NCI-H446 treated with DMSO at 0.1 percent for 48 hours (cell line): ENCODE measurements around the gene ATXN7.
A peak's percentile ranks its signal among the peaks of the same experiment; 100 is the strongest.

Experiments
- DNase-seq: peaks from one replicate; lab custom pipeline; 2025; lab: John Stamatoyannopoulos, UW

ATXN7 gene

GRCh38 chr3:63966007-63966406 is 102.3 kb downstream of the ATXN7 start:
- no peak for DNase-seq

- DNase-seq: no peak
Measured at GRCh38 chr3:63966871-63967270, 103.2 kb downstream of the ATXN7 start.

- peak; percentile 76 for DNase-seq
Measured at GRCh38 chr3:63967675-63968611, 104.3 kb downstream of the ATXN7 start.

- DNase-seq: no peak
Measured at GRCh38 chr3:63968612-63969350, 105.1 kb downstream of the ATXN7 start.

GRCh38 chr3:63969876-63970275 is 106.2 kb downstream of the ATXN7 start:
- DNase-seq: no peak

GRCh38 chr3:63970631-63971475 is 107.2 kb downstream of the ATXN7 start:
- DNase-seq: peak; percentile 21

GRCh38 chr3:63972196-63972595 is 108.5 kb downstream of the ATXN7 start:
- DNase-seq: no peak

GRCh38 chr3:63972987-63973386 is 109.3 kb downstream of the ATXN7 start:
- DNase-seq: no peak

GRCh38 chr3:63973406-63973805 is 109.7 kb downstream of the ATXN7 start:
- DNase-seq: no peak

- no peak for DNase-seq
Measured at GRCh38 chr3:63974451-63974850, 110.8 kb downstream of the ATXN7 start.

GRCh38 chr3:63975723-63976122 is 112.1 kb downstream of the ATXN7 start:
- DNase-seq: no peak

GRCh38 chr3:63976161-63976871 is 112.6 kb downstream of the ATXN7 start:
- no peak for DNase-seq

- no peak for DNase-seq
Measured at GRCh38 chr3:63976872-63977200, 113.2 kb downstream of the ATXN7 start.

- no peak for DNase-seq
Measured at GRCh38 chr3:63977893-63978292, 114.2 kb downstream of the ATXN7 start.

GRCh38 chr3:63979093-63979885 is 115.6 kb downstream of the ATXN7 start:
- no peak for DNase-seq

- DNase-seq: no peak
Measured at GRCh38 chr3:63980019-63980418, 116.4 kb downstream of the ATXN7 start.

GRCh38 chr3:63980830-63981498 is 117.3 kb downstream of the ATXN7 start:
- no peak for DNase-seq

GRCh38 chr3:63981980-63982379 is 118.3 kb downstream of the ATXN7 start:
- no peak for DNase-seq

GRCh38 chr3:63984391-63984790 is 120.7 kb downstream of the ATXN7 start:
- DNase-seq: no peak

- DNase-seq: no peak
Measured at GRCh38 chr3:63986146-63986545, 122.5 kb downstream of the ATXN7 start.
